Ectodermal cell (in vitro differentiated cells): Measurements from ENCODE around the gene MACROD1.
"Not testable (repeated sequence)": the region's sequence is repeated elsewhere in the genome, so short reads cannot be mapped to it uniquely, and the experiment has no call there.

Source experiments
- H3K27ac ChIP-seq: 2 replicates; pipeline ENCODE4 v1.7.0; 2013; ENCODE audit warnings: mild to moderate bottlenecking, low read depth, low read length; ENCODE audit not compliant: insufficient read depth, poor library complexity, severe bottlenecking
- H3K27me3 ChIP-seq: 2 replicates; pipeline ENCODE4 v1.7.0; 2013; ENCODE audit warnings: mild to moderate bottlenecking, low read length; ENCODE audit not compliant: insufficient read depth, control insufficient read depth, poor library complexity, severe bottlenecking
- H3K36me3 ChIP-seq: one replicate; pipeline ENCODE4 v1.7.0; 2013; ENCODE audit warnings: low read length; ENCODE audit not compliant: control insufficient read depth, insufficient read depth
- H3K4me1 ChIP-seq: one replicate; pipeline ENCODE4 v1.7.0; 2013; ENCODE audit warnings: low read length; ENCODE audit not compliant: control insufficient read depth, insufficient read depth
- H3K4me3 ChIP-seq: 2 replicates; pipeline ENCODE4 v1.7.0; 2013; ENCODE audit warnings: low read depth, low read length, control low read depth; ENCODE audit not compliant: insufficient read depth
- H3K9me3 ChIP-seq: 2 replicates; pipeline ENCODE4 v1.7.0; 2013; ENCODE audit warnings: mild to moderate bottlenecking, low read length, moderate library complexity; ENCODE audit not compliant: control insufficient read depth
- WGBS, 2 experiments: methylation state at CpG; one replicate each; pipeline ENCODE4 v1.1.7; 2013; ENCODE audit warnings: missing lambda C conversion rate in 2 of 2; 5-methylcytosine and 5-hydroxymethylcytosine counted together

The MACROD1 gene

GRCh38 chr11:64164392-64165312, 1.3 kb downstream of the MACROD1 start:
- Histone ChIP-seq H3K9me3 (no peaks in the 10 kb centered on the region), H3K4me3 (no peak overlapping the region), H3K36me3 (no peaks in the 10 kb centered on the region), H3K27ac (no peak overlapping the region), H3K4me1 (peaks cover 5% of the 10 kb centered on the region), H3K27me3 (peaks cover 26% of the 10 kb centered on the region)
- 58 to 61% methylated on average over 20 of the region's 20 CpGs for WGBS, 2 experiments

GRCh38 chr11:64163951-64164350, 2.0 kb downstream of the MACROD1 start:
- H3K27me3 ChIP-seq = peaks cover 26% of the 10 kb centered on the region
- WGBS, 2 experiments = 90 to 93% methylated on average over 5 of the region's 5 CpGs
- no peak overlapping the region for H3K27ac ChIP-seq
- no peak overlapping the region for H3K4me3 ChIP-seq
- no peaks in the 10 kb centered on the region for H3K9me3 ChIP-seq
- no peaks in the 10 kb centered on the region for H3K36me3 ChIP-seq
- peaks cover 5% of the 10 kb centered on the region for H3K4me1 ChIP-seq

- not testable (repeated sequence) for H3K4me3 ChIP-seq, H3K27ac ChIP-seq
- WGBS, 2 experiments = 87 to 92% methylated on average over 16 of the region's 16 CpGs
Measured at GRCh38 chr11:64162769-64163168, 3.1 kb downstream of the MACROD1 start.

GRCh38 chr11:64161037-64161436, 4.9 kb downstream of the MACROD1 start:
- H3K4me3 ChIP-seq = no peak overlapping the region
- WGBS, 2 experiments = 88 to 89% methylated on average over 10 of the region's 10 CpGs
- H3K4me1 ChIP-seq = peaks cover 5% of the 10 kb centered on the region
- no peak overlapping the region for H3K27ac ChIP-seq
- H3K9me3 ChIP-seq = no peaks in the 10 kb centered on the region
- no peaks in the 10 kb centered on the region for H3K36me3 ChIP-seq
- H3K27me3 ChIP-seq = peaks cover 9% of the 10 kb centered on the region

More at GRCh38 chr11:64162769-64163168, 3.1 kb downstream of the MACROD1 start:
- not testable (repeated sequence) for H3K9me3 ChIP-seq, H3K4me1 ChIP-seq, H3K36me3 ChIP-seq
- peaks cover 21% of the 10 kb centered on the region for H3K27me3 ChIP-seq

- Histone ChIP-seq H3K36me3 (no peaks in the 10 kb centered on the region), H3K4me3 (no peak overlapping the region), H3K27me3 (no peaks in the 10 kb centered on the region), H3K27ac (no peak overlapping the region), H3K4me1 (peaks cover 3% of the 10 kb centered on the region), H3K9me3 (no peaks in the 10 kb centered on the region)
- WGBS, 2 experiments = 93 to 95% methylated on average over 17 of the region's 17 CpGs
Measured at GRCh38 chr11:64157631-64158394, 8.1 kb downstream of the MACROD1 start.

- WGBS, 2 experiments = 95% methylated on average over 14 of the region's 14 CpGs
- Histone ChIP-seq H3K27ac (no peak overlapping the region), H3K27me3 (no peaks in the 10 kb centered on the region), H3K9me3 (no peaks in the 10 kb centered on the region), H3K4me1 (peaks cover 3% of the 10 kb centered on the region), H3K4me3 (no peak overlapping the region), H3K36me3 (no peaks in the 10 kb centered on the region)
Measured at GRCh38 chr11:64156235-64157011, 9.5 kb downstream of the MACROD1 start.

- Histone ChIP-seq H3K27ac (no peak overlapping the region), H3K4me1 (peaks cover 3% of the 10 kb centered on the region), H3K36me3 (no peaks in the 10 kb centered on the region), H3K9me3 (no peaks in the 10 kb centered on the region), H3K4me3 (no peak overlapping the region), H3K27me3 (no peaks in the 10 kb centered on the region)
- WGBS, 2 experiments = 37 to 40% methylated on average over 8 of the region's 8 CpGs
Measured at GRCh38 chr11:64153812-64154211, 12.1 kb downstream of the MACROD1 start.

- Histone ChIP-seq H3K36me3 (no peaks in the 10 kb centered on the region), H3K9me3 (no peaks in the 10 kb centered on the region), H3K4me3 (no peak overlapping the region), H3K27ac (no peak overlapping the region), H3K27me3 (no peaks in the 10 kb centered on the region), H3K4me1 (peaks cover 3% of the 10 kb centered on the region)
- WGBS, 2 experiments = 26 to 27% methylated on average over 23 of the region's 23 CpGs
Measured at GRCh38 chr11:64152841-64153691, 12.8 kb downstream of the MACROD1 start.

GRCh38 chr11:64151337-64151736, 14.6 kb downstream of the MACROD1 start:
- H3K27ac ChIP-seq = no peak overlapping the region
- 92 to 94% methylated on average over 8 of the region's 8 CpGs for WGBS, 2 experiments
- H3K9me3 ChIP-seq = no peaks in the 10 kb centered on the region
- no peaks in the 10 kb centered on the region for H3K27me3 ChIP-seq
- no peaks in the 10 kb centered on the region for H3K36me3 ChIP-seq
- H3K4me3 ChIP-seq = no peak overlapping the region
- H3K4me1 ChIP-seq = peaks cover 3% of the 10 kb centered on the region
